GM12891 (cell line): ENCODE results near the gene TMEM208.

Experiments used
- PAX5 ChIP-seq: IDR thresholded peaks from 2 replicates; pipeline ENCODE4 v1.6.1; 2011; ENCODE audit warnings: low read length, moderate library complexity, mild to moderate bottlenecking; ENCODE audit not compliant: insufficient read depth, severe bottlenecking
- POLR2A ChIP-seq: IDR thresholded peaks from 2 replicates; pipeline ENCODE4 v1.6.1; 2011; ENCODE audit warnings: low read depth, low read length, control low read depth
- POLR2AphosphoS5 ChIP-seq: IDR thresholded peaks from 2 replicates; pipeline ENCODE4 v1.6.1; 2011; ENCODE audit warnings: low read depth, low read length, control low read depth
- POU2F2 ChIP-seq: IDR thresholded peaks from 2 replicates; pipeline ENCODE4 v1.6.1; 2011; ENCODE audit warnings: low read depth, mild to moderate bottlenecking, control low read depth, low read length, moderate library complexity
- TAF1 ChIP-seq: IDR thresholded peaks from 2 replicates; pipeline ENCODE4 v1.6.1; 2011; ENCODE audit warnings: low read depth, low read length, control low read depth

- TF ChIP-seq PAX5 (no peak), POLR2A (no peak), POLR2AphosphoS5 (no peak), TAF1 (no peak), POU2F2 (no peak)
These were observed 46.8 kb upstream of the TMEM208 start for GRCh38 chr16:67180166-67180565.
